ENCODE measurements around the gene MCM5. TPM values are rescaled to one million over a fixed set of nuclear protein-coding genes. Genes with fewer than 3 reads are reported as not detected.
A peak's percentile ranks its signal among the peaks of the same experiment; 100 is the strongest.
"Not testable (repeated sequence)": the region's sequence is repeated elsewhere in the genome, so short reads cannot be mapped to it uniquely, and the experiment has no call there.

Gene MCM5
- total RNA-seq, 1 experiment from 2014 or later = 177 TPM

DNA sequence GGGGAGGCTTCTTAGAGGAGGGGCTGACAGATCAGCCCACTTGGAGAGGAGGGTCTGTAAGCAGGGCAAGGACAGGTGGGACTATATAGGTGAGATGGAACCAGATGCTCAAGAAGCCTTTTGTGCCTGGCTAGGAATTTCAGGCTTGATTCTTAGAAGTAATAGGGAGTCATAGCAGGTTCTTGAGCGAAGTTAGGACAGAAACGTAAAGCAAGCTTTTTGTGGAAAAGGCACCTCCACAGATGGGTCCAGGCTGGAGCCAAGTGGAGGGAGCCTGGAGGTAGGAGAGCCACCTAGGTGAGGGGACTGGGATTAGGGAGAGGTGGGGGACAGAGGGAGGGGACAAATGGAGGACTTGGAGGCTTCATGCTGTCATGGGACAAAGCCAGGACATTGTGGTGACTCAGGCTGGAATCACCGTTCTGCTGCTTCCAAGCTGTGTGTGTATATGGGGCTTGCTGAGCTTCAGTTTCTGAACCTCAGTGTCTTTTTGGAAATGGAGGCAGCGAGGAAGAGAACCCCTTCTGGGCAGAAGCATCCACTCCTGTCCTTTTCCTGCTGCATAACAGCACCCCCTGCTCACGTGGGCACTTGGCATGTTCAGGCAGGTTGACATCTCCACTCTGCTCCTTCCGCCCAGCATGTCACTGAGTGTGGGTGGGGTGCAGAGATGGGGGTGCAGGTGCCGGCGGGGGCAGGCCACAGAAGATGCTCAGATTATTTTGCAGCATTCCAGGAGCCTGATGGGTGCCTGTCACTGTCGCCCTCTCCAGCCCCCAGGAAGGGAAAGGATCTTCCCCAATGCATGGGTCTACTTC is 58.0 kb downstream of the MCM5 start:
- in situ Hi-C loops (cut with HindIII; ENCODE audit: low pct_unique_long_range_greater_than_20kb, low sequenced_read_pairs) = no loop called here
- no peak for DNase-seq (ENCODE audit: low read depth)

DNA sequence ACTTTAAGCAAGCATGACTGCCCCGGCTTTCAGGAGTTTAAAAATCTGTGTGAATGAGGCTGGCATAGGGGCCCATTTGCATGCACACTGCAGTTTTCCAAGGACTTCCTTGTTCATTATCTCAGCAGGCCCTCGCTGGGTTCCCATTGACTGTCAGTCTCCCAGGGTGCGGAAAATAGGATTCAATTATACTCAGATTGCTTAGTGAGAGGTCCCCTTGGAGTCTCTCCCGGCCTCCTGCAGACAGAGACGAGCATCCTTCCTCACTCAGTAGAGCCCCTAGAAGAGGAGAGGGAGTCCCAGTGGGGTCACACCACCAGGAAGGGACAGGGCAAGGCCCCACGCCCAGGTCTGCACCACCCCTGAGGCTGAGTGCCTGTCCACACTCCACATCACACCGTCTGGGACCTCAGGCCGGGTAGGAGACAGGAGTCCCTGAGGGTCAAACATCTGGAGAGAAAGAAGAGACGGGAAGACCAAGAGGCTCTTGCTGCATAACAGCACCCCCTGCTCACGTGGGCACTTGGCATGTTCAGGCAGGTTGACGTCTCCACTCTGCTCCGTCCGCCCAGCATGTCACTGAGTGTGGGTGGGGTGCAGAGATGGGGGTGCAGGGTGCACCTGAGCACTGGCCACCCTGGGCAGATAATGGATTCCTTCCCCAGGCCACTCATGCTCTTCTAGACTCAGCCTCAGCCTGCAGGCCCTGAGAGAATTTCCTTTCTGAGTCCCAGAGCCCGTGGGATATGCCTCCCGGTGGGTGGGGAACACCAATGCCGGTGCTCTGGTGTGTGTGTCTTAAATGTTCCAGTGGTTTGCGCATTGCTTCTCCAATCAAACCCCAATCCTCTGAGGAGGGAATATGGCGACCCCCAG is 58.8 kb downstream of the MCM5 start:
- in situ Hi-C loops (cut with HindIII; ENCODE audit: low pct_unique_long_range_greater_than_20kb, low sequenced_read_pairs) = no loop called here

DNA sequence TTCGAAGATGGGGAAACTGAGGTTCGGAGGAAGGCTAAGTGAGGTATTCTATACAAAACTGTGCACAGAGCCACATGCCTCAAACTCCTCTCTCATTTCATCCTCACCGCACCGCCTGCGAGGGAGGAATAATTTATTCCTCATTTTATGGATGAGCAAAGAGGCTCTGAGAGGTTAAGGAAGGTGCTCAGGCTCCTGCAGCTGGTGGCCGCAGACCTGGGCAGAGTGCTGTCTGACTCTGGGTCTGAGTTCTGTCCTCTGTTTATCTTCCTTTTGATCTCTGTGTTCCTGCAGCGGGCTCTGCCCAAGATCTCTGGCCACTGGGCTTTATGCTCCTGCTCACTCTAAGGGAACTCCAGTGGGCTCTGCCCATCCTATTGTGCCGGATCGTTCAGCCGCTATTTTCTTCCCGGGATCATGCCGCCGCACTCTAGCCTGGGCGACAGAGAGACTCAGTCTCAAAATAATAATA is 59.5 kb downstream of the MCM5 start:
- no peak for DNase-seq (ENCODE audit: low read depth)
- in situ Hi-C loops (cut with HindIII; ENCODE audit: low pct_unique_long_range_greater_than_20kb, low sequenced_read_pairs) = no loop called here

More for the DNA sequence above, 58.8 kb downstream of the MCM5 start:
- no peak for DNase-seq (ENCODE audit: low read depth)

- DNase-seq (ENCODE audit: low read depth); in situ Hi-C loops (cut with HindIII; ENCODE audit: low pct_unique_long_range_greater_than_20kb, low sequenced_read_pairs): not testable (repeated sequence)
Observed at GRCh38 chr22:35459976-35460375, 60.0 kb downstream of the MCM5 start.

DNA sequence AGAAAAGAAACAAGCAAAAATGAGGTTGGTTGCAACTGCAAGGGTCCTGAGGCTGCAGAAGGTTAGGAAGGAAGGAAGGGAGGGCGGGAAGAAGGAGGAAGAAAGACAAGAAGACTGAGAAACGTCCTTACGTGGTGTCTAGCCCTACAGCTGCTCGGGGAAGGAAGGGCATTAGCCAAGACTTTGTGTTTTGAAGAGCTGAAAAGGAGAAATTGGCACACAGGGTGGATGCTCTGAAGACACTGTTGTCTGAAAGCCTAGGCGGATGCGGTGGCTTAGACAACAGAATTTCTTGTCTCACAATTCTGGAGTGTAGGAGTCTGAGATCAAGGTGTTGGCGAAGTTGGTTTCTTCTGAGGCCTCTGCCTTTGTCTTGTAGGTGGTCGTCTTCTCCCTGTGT is 60.7 kb downstream of the MCM5 start:
- in situ Hi-C loops (cut with HindIII; ENCODE audit: low pct_unique_long_range_greater_than_20kb, low sequenced_read_pairs) = no loop called here
- no peak for DNase-seq (ENCODE audit: low read depth)

DNA sequence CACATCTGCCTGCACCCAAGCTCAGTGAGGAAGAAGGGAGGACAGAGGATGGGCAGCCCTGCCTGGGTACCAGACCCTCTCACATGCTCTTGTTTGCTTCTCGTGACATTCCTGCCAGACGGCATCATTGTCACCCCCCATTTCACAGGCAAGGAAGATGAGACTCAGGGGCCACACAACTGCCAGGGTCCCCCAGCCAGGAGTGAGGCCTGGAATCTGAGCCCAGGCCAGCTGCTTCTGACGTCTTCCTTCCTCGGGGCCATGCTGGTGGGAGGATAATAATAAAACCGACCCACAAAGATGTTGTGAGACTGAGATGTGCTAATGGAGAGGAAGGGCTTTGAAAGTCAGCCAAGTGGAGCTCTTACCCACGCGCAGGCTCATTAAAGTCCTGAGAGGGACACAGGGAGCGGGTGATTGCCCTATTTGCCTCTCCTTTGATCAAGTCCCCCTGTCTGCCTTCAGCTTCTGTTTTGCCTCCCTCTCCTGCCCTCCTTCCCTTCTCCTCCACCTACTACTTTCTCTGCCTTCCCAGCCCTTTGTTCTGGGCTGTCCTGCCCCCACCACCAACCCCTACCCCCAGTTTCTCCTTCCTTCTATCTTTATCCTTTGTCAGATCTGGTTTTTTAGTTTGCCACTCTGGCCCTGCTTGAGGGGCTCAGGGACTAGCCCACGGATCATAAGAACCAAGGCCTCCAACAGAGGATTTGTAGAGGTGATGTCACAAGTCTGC is 62.7 kb downstream of the MCM5 start:
- in situ Hi-C loops (cut with HindIII; ENCODE audit: low pct_unique_long_range_greater_than_20kb, low sequenced_read_pairs) = no loop called here
- DNase-seq (ENCODE audit: low read depth) = no peak

DNA sequence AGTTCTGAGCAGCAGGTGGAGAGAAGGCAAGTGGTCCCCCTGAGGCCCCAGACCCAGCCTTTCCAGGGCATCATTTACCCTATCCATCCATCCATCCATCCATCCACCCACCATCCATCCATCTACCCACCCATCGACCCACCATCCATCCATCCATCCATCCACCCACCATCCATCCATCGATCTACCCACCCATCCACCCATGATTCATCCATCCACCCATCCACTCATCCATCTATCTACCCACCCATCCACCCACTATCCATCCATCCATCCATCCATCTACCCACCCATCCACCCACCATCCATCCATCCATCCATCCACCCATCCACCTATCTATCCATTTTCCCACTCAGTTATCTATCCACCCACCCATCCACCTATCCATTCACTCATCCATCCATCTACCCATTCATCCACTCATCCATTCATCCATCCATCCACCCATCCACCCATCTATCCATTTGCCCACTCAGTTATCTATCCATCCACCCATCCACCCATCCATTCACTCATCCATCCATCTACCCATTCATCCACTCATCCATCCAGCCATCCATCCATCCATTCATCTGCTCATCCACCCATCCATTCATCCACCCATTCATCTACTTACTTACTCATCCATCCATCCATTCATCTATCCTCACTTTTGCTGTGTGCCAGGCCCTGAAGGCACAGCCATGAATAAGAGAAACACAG is 63.4 kb downstream of the MCM5 start:
- in situ Hi-C loops (cut with HindIII; ENCODE audit: low pct_unique_long_range_greater_than_20kb, low sequenced_read_pairs) = no loop called here
- DNase-seq (ENCODE audit: low read depth) = no peak

DNA sequence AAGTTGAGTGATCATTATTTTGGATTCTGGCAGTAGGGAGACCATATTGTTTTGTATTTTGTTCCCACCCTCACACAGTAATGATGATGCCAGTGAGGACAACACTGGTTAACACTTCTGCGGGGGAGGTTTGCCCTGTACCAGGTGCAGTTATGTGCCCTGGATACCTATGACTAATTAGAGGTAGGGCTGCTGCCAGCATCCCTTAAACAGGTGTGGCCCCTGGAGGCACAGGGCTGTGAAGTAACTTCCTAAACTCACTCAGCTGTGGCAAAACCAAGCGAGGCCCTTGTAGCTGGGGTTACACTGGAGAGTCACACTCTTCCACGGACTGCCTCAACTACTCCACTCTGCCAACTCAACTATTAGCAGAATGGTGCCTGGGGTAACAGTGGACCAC is 64.5 kb downstream of the MCM5 start:
- in situ Hi-C loops (cut with HindIII; ENCODE audit: low pct_unique_long_range_greater_than_20kb, low sequenced_read_pairs) = no loop called here

DNA sequence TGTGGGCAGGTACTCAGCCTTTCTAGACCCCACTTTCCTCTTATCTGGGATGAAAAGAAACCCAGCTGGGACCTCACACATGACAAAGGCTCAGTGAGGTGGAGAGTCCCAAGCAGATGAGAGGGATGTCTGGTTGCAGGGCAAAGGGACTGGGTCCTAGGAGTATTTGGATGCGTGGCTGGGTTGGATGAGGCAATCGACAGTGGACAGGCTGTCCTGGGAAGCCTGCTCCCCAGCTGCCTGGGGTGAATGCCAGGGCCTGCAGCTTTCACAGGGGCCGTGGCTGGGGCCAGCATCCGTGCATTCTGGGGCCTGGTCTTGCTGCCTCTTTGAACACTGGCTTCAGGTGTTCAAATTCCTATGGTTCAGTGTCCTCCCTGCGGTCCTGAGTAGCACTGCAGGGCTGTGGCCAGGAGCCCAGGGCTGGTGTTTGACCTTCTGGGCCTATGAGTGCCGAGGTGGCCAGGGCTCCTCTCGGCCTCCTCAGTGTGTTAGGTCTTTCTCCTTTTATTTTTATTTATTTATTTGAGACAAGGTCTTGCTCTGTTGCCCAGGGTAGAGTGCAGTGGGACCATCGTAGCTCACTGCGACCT is 65.3 kb downstream of the MCM5 start:
- in situ Hi-C loops (cut with HindIII; ENCODE audit: low pct_unique_long_range_greater_than_20kb, low sequenced_read_pairs) = no loop called here
- DNase-seq (ENCODE audit: low read depth) = no peak

More for the DNA sequence above, 64.5 kb downstream of the MCM5 start:
- DNase-seq (ENCODE audit: low read depth) = no peak

- in situ Hi-C loops (cut with HindIII; ENCODE audit: low pct_unique_long_range_greater_than_20kb, low sequenced_read_pairs) = no loop called here
- no peak for DNase-seq (ENCODE audit: low read depth)
Observed at GRCh38 chr22:35467681-35468434, 67.9 kb downstream of the MCM5 start.

GRCh38 chr22:35470903-35471321 is 71.0 kb downstream of the MCM5 start:
- in situ Hi-C loops (cut with HindIII; ENCODE audit: low pct_unique_long_range_greater_than_20kb, low sequenced_read_pairs) = no loop called here
- no peak for DNase-seq (ENCODE audit: low read depth)

DNA sequence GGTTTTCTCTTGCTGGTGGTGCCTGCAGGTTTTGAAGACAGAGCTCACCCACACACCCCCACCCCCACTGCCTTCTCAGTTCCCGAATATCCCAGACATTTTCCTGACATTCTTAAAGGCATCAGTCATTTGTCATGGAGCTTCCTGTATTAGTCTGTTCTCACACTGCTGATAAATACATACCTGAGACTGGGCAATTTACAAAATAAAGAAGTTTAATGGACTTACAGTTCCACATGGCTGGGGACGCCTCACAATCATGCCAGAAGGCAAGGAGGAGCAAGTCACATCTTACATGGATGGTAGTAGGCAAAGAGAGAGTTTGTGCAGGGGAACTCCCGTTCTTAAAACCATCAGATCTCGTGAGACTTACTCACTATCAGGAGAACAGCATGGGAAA is 71.6 kb downstream of the MCM5 start:
- peak; percentile 55 for DNase-seq (ENCODE audit: low read depth)
- in situ Hi-C loops (cut with HindIII; ENCODE audit: low pct_unique_long_range_greater_than_20kb, low sequenced_read_pairs) = not testable (repeated sequence)

- in situ Hi-C loops (cut with HindIII; ENCODE audit: low pct_unique_long_range_greater_than_20kb, low sequenced_read_pairs) = no loop called here
- DNase-seq (ENCODE audit: low read depth) = no peak
Observed at GRCh38 chr22:35472488-35472887, 72.5 kb downstream of the MCM5 start.

GRCh38 chr22:35473971-35474370 is 74.0 kb downstream of the MCM5 start:
- DNase-seq (ENCODE audit: low read depth) = no peak
- in situ Hi-C loops (cut with HindIII; ENCODE audit: low pct_unique_long_range_greater_than_20kb, low sequenced_read_pairs) = no loop called here
